Activated effector memory CD4-positive, alpha-beta T cell treated with anti-CD3 and anti-CD28 coated beads, Interleukin-2, amount 50 U/mL, for 16 hours (primary cell): ENCODE measurements around the gene ULK4.
"Not testable (repeated sequence)": the region's sequence is repeated elsewhere in the genome, so short reads cannot be mapped to it uniquely, and the experiment has no call there.

Experiments
- DNase-seq: peaks from one replicate; pipeline ENCODE4 v3.0.0-alpha.2; 2020

The ULK4 gene

DNA sequence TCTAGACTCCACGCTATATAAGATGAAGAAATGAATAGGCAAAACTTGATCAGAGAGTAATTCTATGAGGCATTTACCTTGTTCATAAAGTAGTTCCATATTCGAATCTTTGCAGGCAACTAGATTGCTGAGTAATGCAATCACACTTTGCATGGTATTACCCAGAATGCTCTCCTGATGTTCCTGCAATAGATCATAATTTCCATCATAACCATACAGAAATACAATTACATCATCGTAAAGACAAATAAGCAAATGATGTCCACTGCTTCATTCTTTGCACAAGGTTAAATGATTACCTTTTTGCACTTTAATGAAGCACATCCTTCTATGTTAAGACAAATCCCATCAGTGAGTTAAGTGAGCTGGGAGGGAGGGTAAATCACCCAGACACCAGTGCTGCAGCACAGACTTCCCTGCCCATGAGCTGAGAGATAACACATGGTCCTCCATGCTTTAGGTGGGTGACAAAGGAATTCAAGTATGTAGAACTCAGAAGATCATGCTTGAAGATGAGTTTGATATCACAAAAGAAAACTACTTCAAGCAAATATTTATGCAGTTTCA is 395.9 kb downstream of the ULK4 start:
- no peak for DNase-seq

DNA sequence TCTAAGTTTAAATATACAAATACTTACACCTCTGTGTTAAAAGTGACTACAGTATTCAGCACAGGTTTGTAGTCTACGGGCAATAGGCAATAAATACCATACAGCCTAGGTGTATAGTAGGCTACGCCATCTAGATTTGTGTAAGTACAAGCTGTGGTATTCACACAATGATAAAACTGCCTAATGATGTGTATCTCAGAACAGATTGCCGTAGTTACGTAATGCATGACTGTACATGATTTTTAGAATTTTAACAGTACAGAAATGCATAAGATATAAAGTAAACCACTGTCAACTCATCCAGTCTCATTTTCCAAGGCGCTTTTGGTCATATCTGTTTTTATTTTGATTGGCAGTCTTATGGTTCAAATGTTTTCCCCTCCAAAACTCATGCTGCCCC is 396.9 kb downstream of the ULK4 start:
- no peak for DNase-seq

DNA sequence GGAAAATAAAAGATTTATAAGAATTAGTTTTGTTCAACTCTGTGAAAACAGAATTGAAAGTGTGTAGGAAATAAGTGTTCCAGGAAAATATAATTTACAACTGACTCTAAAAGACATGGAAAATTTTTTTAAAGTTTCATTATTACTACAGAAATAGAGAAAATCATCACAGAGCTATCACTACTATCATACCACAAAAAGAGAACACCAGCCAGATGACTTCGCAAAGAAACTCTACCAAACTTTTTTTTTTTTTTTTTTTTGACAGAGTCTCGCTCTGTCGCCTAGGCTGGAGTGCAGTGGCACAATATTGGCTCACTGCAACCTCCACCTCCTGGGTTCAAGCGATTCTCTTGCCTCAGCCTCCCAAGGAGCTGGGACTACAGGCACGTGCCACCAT is 405.7 kb downstream of the ULK4 start:
- not testable (repeated sequence) for DNase-seq

DNA sequence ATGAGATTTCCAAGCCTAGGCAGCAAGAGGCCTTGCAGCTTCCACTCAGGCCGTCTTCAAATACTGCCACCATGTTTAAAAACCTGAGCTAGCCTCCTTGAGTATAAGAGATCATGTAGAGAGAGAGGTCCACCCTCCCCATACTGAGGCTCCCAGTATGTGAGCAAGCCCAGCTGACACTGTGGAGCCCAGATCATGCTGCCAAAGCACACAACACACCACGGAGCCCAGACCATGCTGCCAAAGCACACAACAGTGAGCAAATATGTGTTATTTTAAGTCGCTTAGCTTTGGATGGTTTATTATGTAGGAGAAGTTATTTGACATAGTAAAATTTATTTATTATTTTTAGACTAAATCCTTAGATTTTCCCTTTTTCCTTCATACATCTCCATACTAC is 428.9 kb downstream of the ULK4 start:
- DNase-seq = no peak

DNA sequence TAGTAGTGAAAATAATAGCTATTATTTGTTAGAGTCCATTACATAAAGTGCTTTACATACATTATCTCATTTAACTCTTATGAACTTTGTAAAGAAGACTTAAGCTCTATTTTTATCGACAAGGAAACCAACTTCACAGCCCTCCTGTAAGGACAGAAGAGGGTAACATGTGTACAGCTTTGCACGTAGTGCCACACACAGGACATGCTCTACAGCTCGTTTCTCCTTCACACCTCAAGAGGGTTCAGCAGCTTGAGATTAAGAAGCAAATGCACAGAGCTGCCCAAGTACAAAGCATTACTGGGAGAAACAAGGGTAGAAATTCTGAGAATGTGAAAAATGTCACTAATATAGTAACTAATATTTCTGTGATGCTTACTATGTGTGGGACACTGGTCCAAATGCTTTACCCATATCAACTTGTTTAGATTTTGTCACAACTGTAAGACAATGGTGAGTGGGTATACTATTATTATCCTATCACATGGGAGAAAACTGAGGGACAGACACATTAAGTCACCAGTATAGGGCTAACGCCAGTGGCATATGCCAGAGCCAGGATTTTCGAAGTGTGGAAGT is 434.8 kb downstream of the ULK4 start:
- DNase-seq = no peak

DNA sequence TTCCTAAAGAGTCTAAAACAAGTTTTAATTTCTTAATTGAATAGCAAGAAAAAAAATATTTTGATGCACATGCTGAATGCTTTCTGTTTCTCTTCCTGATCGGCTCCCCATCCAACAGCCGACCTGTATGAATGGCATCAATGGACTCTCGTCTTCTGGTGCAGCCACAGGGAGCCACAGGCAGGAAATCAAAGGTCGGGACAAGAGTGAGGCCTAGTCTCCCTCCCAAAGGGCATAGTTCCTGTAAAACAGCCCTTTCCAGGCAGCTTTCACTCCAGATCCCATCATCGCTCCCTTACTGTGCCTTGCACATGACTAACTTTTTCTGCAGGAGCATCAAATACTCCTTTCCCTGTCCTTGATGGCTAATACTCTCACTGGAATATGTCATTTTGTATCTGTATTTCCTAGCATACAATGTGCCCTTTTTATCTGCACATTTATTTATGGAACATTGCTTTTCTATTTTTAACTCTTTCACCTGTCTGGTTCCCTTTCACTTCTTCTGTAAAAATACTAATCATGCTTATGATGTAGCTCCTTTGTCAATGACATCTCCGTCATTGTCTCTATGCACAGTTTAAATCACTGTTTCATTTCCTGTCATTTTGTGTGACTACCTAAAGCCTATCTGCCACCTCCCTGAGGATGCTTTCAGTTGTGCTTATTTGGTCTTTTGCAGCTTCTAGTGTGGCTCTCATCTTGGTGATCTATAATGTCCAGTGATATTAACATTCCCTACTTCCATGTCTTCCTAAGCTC is 436.4 kb downstream of the ULK4 start:
- DNase-seq = no peak

DNA sequence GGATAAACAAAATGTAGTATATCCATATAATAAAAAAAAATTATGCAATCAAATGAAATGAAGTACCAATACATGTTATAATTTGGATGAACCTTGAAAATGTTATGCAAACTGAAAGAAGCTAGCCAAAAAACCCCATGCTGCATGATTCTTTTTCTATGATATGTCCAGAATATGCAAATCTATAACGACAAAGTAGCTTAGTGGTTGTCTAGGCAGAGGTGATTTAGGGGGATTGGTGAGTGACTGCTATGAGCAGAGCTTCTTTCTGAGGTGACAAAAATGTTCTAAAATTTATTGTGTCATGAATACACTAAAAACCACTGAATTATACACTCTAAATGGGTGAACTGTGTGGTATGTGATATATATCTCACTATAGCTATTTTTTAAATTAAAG is 438.0 kb downstream of the ULK4 start:
- no peak for DNase-seq

DNA sequence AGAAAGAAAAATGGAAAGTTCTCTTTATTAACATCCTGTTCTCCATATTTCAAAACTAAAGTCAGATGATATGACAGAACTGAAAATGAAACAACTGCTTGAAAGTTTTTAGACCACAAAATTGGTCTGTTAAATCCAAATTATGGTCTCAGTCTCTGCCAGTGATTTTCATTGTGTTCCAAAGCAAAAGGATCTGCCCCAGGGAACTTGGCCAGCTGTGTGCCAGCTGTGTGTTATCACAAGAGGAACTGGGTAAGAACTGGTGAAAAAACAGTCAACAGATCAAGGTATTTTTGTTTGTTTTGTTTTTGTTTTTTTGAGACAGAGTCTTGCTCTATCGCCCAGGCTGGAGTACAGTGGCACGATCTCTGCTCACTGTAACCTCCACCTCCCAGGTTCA is 439.3 kb downstream of the ULK4 start:
- DNase-seq = no peak

DNA sequence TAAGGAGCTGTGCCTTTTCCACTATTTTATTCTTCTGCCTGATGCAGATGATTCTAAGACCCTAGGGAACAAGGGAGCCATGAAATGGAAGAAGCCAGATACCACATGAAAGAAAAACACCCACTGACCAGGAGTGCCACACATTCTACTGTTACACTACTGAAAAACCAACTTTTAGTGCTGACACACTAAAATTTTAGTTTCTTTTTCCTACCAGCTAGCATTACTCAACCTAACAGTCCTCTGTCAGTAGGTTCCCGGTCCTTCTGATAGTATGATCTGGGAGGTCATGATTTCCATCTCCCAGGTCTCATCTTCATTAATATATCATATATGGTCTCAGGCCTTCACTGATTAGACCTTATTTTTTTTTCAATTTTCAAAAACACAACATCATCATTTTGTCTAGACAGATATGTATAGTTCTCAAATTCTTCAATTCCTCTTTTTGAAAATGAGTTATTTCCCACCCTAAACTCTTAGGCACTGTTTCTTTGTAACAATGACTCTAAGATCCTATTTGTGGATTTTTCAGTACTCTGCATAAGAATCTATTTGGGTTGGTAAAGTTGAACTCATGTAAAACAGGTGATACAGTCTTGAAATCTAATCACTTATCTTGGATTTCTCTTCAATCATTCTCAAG is 440.8 kb downstream of the ULK4 start:
- DNase-seq = no peak

DNA sequence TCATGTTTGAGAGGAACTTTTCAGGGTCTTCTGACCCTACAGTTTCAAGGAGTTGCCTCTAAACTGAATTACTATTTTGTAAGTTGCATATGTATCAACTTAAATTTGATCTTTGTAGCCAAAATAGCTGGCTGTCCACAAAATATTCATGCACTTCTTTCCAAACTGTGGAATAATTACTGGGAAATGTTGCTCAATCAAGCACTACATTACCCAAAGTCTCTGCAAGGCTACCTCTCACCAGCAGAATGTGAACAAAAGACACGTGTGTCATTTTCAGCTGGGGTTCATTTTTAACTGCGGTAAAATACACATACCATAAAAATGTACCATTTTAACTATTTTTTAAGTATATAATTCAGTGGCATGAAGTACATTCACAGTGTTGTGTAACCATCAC is 442.2 kb downstream of the ULK4 start:
- no peak for DNase-seq

DNA sequence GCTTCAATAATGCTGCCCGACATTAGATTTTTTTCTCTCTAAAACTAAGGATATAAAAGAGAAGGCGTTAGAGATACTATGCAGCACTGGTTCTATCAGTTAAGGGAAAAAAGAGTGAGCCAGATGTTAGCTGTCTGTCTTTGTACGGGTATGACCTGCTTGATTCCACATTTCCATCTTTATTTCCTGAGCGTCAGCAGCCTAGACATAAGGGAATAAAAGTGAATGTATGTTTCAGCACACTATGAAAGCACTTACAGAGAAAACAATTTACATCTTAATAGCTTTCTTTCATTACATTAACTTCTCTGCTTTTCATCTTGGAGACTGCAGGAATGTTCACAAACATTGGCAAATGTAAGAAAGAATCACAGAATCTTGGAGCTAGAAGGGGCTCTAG is 443.3 kb downstream of the ULK4 start:
- DNase-seq = no peak

DNA sequence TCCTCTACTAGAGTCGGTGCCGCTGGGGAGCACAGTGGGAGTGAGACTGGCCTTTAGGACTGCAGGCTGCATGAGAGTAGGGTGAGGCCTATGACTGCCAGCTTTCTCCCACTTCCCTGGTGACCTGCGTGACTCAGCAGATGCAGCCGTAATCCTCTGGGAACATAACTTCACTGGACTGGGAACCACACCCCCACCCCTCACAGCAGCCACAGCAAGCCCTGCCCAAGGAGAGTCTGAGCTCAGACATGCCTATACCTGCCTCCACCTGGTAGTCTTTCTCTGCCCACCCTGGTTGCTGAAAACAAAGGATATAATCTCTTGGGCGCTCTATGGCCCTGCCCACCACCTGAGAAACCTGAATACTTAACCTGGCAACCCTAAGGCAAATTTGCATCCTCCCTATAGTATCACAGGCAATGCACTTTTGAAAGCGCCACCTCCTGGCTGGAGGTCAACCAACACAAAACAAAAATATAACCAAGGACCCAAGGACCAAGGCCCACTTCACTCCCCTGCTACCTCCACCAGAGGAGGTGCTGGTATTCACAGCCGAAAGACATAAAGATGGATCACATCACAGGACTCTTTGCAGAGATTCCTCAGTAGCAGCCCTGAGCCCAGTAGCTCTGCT is 453.7 kb downstream of the ULK4 start:
- no peak for DNase-seq

DNA sequence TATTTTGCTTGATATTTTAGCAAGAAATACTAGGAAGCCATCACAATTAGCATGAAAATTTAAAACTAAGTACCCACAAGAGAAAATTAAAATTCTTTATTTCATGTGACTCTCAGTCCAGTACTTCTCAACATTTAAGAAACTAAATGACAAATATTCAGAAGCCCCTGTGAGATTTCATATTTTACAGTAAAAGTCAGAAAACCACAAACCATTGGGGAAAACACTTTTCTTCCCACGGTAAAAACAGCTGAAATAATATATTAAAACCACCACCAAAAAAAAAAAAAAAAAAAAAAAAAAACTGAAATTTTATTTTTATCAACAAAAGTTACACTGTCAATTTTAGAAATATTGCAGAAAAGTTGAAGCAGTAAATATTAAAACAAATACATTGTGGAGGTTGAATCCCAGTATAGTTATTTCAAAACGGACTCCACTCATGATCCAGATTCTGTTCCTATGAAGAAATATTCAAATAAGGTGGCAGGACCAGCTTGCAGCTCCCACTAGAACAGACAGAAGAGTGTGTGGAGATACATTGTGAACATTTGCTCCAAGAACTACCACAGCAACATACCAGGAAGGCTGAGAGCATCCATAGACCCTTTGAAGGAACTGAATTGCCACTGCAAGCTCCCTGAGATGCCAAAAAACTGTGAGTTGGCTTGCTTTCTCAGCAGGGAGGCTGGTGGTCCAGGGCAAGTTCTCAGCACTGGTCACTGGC is 454.4 kb downstream of the ULK4 start:
- DNase-seq = no peak

DNA sequence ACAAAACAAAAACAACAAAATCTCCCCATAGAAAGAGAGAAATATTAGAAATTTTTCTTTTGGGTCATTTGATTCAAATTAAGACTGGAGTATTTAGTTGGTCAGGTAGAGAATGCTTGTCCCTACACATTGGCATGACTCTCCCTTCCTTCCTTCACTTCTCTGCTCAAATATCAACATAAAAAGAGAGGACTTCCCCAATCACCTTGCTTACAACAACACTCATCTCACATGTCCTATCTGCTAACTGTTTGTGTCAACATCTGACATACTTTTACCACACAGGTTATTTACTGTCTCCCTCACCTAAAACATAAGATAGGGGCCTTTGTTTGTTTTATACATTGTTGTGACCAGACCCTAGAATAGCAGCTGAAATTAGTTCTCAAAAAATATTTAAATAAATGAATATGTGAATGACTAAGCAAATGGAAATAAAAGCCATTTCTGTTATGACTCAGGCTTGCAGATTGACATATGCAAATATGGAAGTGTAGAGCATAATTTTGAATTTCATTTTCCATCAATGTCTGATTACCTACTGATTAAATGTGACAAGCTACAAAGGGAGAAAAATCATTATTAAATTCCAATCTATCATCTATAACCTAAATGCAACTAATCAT is 457.8 kb downstream of the ULK4 start:
- DNase-seq = no peak

DNA sequence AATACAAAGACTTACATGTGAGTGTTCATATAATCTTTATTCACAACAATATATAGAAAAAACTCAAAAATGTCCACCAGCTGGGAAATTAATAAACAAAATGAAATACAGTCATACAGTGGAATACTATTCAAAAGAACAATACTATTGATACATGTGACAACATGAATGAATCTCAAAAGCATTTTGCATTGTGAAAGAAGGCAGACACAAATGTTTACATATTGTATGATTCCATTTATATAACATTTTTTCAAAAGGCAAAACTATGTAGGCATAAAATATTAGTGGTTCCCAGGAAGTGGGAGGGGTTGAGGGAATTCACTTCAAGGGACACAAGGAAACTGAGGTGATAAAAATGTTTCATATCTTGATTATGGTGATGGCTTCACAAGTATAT is 459.4 kb downstream of the ULK4 start:
- DNase-seq = no peak

DNA sequence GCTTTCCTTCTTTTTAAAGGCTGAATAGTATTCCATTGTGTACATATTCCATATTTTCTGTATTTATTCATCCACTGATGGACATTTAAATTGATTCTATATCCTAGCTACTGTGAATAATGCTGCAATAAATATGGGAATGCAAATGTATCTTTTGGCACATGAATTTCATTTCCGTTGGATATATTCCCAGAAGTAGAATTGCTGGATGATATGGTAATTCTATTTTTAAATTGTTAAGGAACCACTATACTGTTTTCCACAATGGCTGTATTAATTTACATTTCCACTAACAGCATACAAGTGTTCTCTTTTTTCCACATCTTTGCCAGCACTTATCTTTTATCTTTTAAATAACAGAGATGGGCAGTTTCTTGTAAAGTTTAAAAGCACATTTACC is 459.9 kb downstream of the ULK4 start:
- no peak for DNase-seq

DNA sequence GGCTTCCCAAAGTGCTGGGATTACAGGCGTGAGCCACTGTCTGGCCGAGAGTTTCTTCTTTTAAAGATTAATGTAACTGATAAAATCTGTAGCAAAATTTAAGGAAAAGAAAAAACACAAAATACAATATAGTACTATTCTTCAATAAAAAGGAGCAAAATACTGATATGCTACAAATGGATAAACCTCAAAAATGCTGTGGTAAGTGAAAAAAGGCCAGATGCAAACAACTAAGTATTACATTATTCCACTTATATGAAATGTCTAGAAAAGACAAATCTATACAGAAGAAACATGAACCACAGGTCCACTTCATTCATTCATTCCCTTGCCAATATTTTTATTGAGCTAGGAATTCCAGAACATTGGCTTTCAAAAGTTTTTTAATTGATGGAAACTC is 463.1 kb downstream of the ULK4 start:
- DNase-seq = no peak

DNA sequence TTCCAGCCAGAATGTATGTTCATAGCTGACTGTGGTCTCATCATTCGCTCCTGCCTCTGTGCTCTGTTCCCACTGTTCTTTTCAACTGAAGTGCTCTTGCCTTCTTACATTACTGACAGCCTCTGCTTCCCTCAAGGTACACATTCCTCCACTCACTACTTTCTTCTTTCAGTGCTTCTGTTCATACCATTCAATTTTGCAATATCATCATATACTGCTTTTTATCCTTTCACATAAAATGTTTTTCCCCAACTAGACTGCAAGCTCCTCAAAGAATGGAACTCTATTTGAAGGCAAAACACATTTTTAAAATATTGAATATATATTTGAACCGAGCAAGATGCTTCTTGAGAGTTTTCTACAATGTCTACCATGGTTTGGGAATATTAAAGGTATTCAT is 471.5 kb downstream of the ULK4 start:
- DNase-seq = no peak

DNA sequence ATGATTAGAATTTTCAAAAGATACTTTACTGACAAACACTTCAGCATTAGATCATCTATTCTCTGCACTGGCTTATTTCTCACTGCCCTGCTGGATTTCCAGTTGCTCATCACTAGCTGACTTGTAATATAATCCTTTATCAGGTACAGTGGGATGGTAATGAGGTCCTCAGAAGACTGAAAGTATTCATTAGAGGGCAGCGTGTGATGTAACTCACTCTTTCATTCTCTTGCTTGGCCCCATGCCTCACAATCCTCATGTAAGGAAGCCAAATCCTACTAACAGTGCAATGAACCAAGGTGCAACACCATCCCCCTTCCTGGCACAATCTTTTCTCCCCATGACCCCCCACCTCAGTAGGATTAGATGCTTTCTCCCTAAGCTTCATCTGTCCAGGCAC is 472.7 kb downstream of the ULK4 start:
- no peak for DNase-seq

DNA sequence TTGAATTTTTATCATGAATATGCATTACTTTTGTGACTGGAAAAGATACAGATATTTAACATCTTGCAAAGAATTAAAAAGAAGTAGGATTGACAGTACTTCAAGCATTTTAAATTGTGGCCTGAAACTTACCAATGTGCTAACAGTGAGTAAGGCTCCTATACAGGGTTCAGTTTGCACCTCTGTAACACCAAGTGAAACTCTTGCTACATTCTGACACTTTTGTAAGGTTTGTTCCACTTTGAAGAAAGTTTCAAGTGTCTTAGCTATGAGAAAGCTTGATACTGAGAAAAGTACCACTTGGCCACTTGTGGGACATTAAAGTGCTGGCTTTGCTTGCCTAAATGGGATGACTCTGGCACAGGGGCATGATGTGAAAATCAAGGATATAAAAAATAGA is 473.4 kb downstream of the ULK4 start:
- DNase-seq = no peak

DNA sequence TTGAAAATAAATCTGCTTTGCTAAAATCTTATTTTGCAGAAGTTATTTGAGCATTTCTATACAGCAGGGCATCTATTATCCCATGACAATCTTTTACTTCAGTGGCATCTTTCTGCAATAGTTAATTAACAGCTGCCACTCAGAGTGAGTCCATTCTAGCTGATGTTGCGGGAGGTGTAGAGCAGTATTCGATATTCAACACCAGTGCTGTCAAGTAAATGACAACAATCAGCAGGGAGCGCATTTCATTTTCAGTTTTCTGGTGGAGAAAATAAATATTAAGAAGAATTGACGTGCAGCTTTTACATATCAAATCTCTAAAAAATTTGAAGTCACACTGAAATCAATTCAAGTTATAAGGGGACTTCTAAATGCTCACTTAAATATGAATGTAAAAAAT is 476.4 kb downstream of the ULK4 start:
- DNase-seq = no peak

DNA sequence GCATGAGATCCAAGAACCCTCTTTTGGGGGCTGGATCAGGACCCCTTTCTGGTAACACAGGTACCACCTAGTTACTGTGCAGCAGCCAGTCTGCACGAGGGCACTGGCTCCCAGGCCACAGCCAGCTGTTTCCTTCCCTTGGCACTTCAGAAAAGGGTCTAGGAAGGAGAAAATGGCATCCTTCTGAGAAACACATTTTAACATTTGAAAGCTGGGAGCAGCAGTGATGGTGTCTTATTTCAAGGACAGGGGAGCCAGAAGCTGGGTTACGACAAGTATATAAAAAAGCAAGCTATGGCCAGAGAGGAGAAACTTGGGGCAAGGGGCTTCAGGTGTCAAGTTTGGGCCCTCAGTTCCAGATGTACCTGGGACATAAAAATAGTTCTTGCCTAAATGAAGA is 479.8 kb downstream of the ULK4 start:
- no peak for DNase-seq

DNA sequence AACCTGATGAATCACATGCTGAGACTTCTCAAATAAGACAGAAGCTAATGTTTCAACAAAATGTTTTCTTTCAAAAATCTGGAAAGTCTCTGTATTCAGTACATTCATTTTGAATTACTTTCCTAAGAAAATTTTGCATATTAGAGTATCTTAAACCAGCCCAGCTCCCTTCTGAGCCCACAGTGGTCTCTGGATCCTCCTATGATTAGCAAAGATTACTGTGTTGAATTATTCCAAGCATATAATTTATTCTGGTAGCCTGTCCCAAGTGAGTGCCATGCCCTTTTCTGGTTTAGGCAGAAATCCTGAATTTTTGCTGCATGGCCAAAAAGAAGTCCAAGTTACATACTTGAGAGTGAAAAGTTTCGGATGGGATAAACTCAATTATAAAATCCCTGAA is 483.6 kb downstream of the ULK4 start:
- DNase-seq = no peak
